Erythroblast (primary cell): ENCODE measurements around the gene PLIN4.

Source experiments
- DNase-seq, 2 experiments: peaks; one replicate each; lab custom pipeline; 2025; lab: John Stamatoyannopoulos, UW
- GATA1 ChIP-seq: IDR thresholded peaks from 2 replicates; pipeline ENCODE4 v1.6.1; 2011; ENCODE audit warnings: low read depth, mild to moderate bottlenecking, control low read depth, low read length, moderate library complexity
- POLR2A ChIP-seq: IDR thresholded peaks from 2 replicates; pipeline ENCODE4 v1.6.1; 2011; ENCODE audit warnings: mild to moderate bottlenecking, low read length

The PLIN4 gene

GRCh38 chr19:4512070-4512469 lies 6.2 kb downstream of the PLIN4 start:
- TF ChIP-seq GATA1 = no peak
- TF ChIP-seq POLR2A = no peak
- no peak for DNase-seq

- DNase-seq = no peak
- TF ChIP-seq POLR2A = no peak
- TF ChIP-seq GATA1 = no peak
Observed at GRCh38 chr19:4511300-4512054, 6.8 kb downstream of the PLIN4 start.

- TF ChIP-seq POLR2A (no peak), GATA1 (no peak)
- DNase-seq = no peak
Observed at GRCh38 chr19:4510435-4511255, 7.6 kb downstream of the PLIN4 start.

- no peak for TF ChIP-seq POLR2A
- no peak for TF ChIP-seq GATA1
- no peak for DNase-seq
Observed at GRCh38 chr19:4508698-4509097, 9.6 kb downstream of the PLIN4 start.

GRCh38 chr19:4507804-4508203 lies 10.5 kb downstream of the PLIN4 start:
- TF ChIP-seq GATA1 (no peak), POLR2A (no peak)

GRCh38 chr19:4507150-4507452 lies 11.2 kb downstream of the PLIN4 start:
- TF ChIP-seq GATA1 = no peak
- no peak for TF ChIP-seq POLR2A
- DNase-seq = no peak

More at GRCh38 chr19:4507804-4508203, 10.5 kb downstream of the PLIN4 start:
- DNase-seq = no peak

GRCh38 chr19:4506449-4507149 lies 11.7 kb downstream of the PLIN4 start:
- no peak for DNase-seq
- no peak for TF ChIP-seq POLR2A
- no peak for TF ChIP-seq GATA1

GRCh38 chr19:4505570-4506448 lies 12.5 kb downstream of the PLIN4 start:
- TF ChIP-seq GATA1 = no peak
- DNase-seq = no peak

GRCh38 chr19:4504891-4505569 lies 13.3 kb downstream of the PLIN4 start:
- TF ChIP-seq GATA1 (no peak), POLR2A (no peak)
- DNase-seq = no peak

- DNase-seq = no peak
- TF ChIP-seq POLR2A (no peak), GATA1 (no peak)
Observed at GRCh38 chr19:4504297-4504701, 14.0 kb downstream of the PLIN4 start.

- no peak for TF ChIP-seq POLR2A
- no peak for TF ChIP-seq GATA1
- DNase-seq = no peak
Observed at GRCh38 chr19:4503825-4504170, 14.5 kb downstream of the PLIN4 start.

- no peak for DNase-seq
- TF ChIP-seq POLR2A = no peak
- TF ChIP-seq GATA1 = no peak
Observed at GRCh38 chr19:4503132-4503824, 15.0 kb downstream of the PLIN4 start.

- TF ChIP-seq POLR2A (no peak), GATA1 (no peak)
- no peak for DNase-seq
Observed at GRCh38 chr19:4502282-4503131, 15.8 kb downstream of the PLIN4 start.
